Gastrocnemius medialis (tissue), 4 donors: ENCODE measurements around the gene ING1. TPM values are rescaled to one million over a fixed set of nuclear protein-coding genes. Genes with fewer than 3 reads are reported as not detected.

Source experiments
- ATAC-seq, 2 donors: fragments of 150-250 bp; one replicate each; pipeline ENCODE4 v1.9.1; 2016
- DNase-seq, 2 donors: peaks; one replicate each; pipeline ENCODE4 v3.0.0-alpha.2; 2019
- H3K27ac ChIP-seq, 4 donors: fragments of 200-600 bp; sonication (generic); 1 replicate in 1 of 4; 2 replicates in 3 of 4; pipeline ENCODE4 v1.5.1; 2016 to 2018; ENCODE audit warnings: mild to moderate bottlenecking in 2 of 4, moderate library complexity in 1 of 4
- H3K27me3 ChIP-seq, 3 donors: fragments of 200-600 bp; sonication (generic) in 2 of 3; 1 replicate in 1 of 3; 2 replicates in 2 of 3; pipeline versions ENCODE4 v1.5.1 to v1.6.0; 2016 to 2019; ENCODE audit warnings: mild to moderate bottlenecking in 1 of 3, moderate library complexity in 1 of 3
- H3K36me3 ChIP-seq, 2 donors: fragments of 200-600 bp; sonication (generic) in 1 of 2; one replicate each; pipeline ENCODE4 v1.5.1; 2017 to 2018
- H3K4me1 ChIP-seq, 2 donors: fragments of 200-600 bp; sonication (generic) in 1 of 2; one replicate each; pipeline ENCODE4 v1.5.1; 2016 to 2017; ENCODE audit warnings: mild to moderate bottlenecking in 2 of 2
- H3K4me3 ChIP-seq, 4 donors: fragments of 200-600 bp; sonication (generic) in 3 of 4; 1 replicate in 1 of 4; 2 replicates in 3 of 4; pipeline ENCODE4 v1.5.1; 2016 to 2019; ENCODE audit warnings: mild to moderate bottlenecking in 2 of 4
- H3K9me3 ChIP-seq, 3 donors: fragments of 200-600 bp; sonication (generic) in 2 of 3; 1 replicate in 1 of 3; 2 replicates in 2 of 3; pipeline ENCODE4 v1.5.1; 2016 to 2019
- CTCF ChIP-seq, 5 experiments: fragments of 450-650 bp in 3 of 5; fragments of 200-600 bp in 2 of 5; sonication (generic) in 2 of 5; IDR thresholded peaks in 4 of 5; conservative IDR thresholded peaks in 1 of 5; 1 replicate in 4 of 5; 2 replicates in 1 of 5; pipeline ENCODE4 v1.5.1; 2016 to 2019; ENCODE audit warnings: antibody characterized with exemption in 5 of 5, mild to moderate bottlenecking in 3 of 5, moderate library complexity in 3 of 5
- POLR2A ChIP-seq, 2 donors: fragments of 450-650 bp; IDR thresholded peaks; one replicate each; pipeline ENCODE4 v1.6.1; 2017; ENCODE audit warnings: antibody characterized with exemption in 2 of 2, mild to moderate bottlenecking in 2 of 2, moderate library complexity in 2 of 2
- in situ Hi-C, 4 donors: fragments of 200-750 bp; cut with MboI; loops; one replicate each; pipeline versions ENCODE4 v1.15.0 to v1.8.0; 2017; ENCODE audit warnings: low sequenced_read_pairs in 4 of 4
- intact Hi-C: fragments of 100-400 bp; cut with DNase I; formaldehyde crosslinking; loops from one replicate; pipeline ENCODE4 v1.15.1; 2023; ENCODE audit warnings: low total_unique reads
- total RNA-seq, 4 donors: library from RNA; depleted of rRNA; stranded (reverse); fragments of >200 nt; gene quantifications; one replicate each; pipeline versions ENCODE4 v1.1.0 to v1.2.3, GENCODE V29; 2016

Gene ING1
- total RNA-seq, 4 donors from 2014 or later: 5.9 to 18.2 (median 13.5) TPM

- DNase-seq: no peak
- in situ Hi-C loops: no loop called here
- H3K36me3 ChIP-seq: no peaks in the 10 kb centered on the region
- H3K4me1 ChIP-seq: no peaks in the 10 kb centered on the region
- no peak for ATAC-seq
- intact Hi-C loops: no loop called here
- H3K9me3 ChIP-seq: no peaks in the 10 kb centered on the region
- H3K4me3 ChIP-seq: no peak overlapping the region
- TF ChIP-seq POLR2A (IDR thresholded peaks at IDR 0.05) (no peak), CTCF (IDR thresholded peaks at IDR 0.05 in 4 of 5, conservative IDR thresholded peaks at IDR 0.05 in 1 of 5) (no peak)
- no peaks in the 10 kb centered on the region for H3K27me3 ChIP-seq
- H3K27ac ChIP-seq: no peak overlapping the region
Measured at GRCh38 chr13:110743687-110744086, 30.2 kb downstream of the ING1 start.

GRCh38 chr13:110746438-110746837 is 32.9 kb downstream of the ING1 start:
- Histone ChIP-seq H3K27ac (no peak overlapping the region), H3K4me1 (no peaks in the 10 kb centered on the region), H3K4me3 (no peak overlapping the region), H3K9me3 (no peaks in the 10 kb centered on the region), H3K27me3 (no peaks in the 10 kb centered on the region), H3K36me3 (no peaks in the 10 kb centered on the region)
- in situ Hi-C loops: no loop called here
- DNase-seq (no peak), ATAC-seq (no peak)
- no peak for TF ChIP-seq CTCF (IDR thresholded peaks at IDR 0.05 in 4 of 5, conservative IDR thresholded peaks at IDR 0.05 in 1 of 5)
- no peak for TF ChIP-seq POLR2A (IDR thresholded peaks at IDR 0.05)
- intact Hi-C loops: no loop called here

GRCh38 chr13:110748271-110748670 is 34.8 kb downstream of the ING1 start:
- Histone ChIP-seq H3K4me1 (no peaks in the 10 kb centered on the region), H3K27me3 (no peaks in the 10 kb centered on the region), H3K36me3 (no peaks in the 10 kb centered on the region), H3K27ac (no peak overlapping the region), H3K9me3 (no peaks in the 10 kb centered on the region), H3K4me3 (no peak overlapping the region)
- ATAC-seq (no peak), DNase-seq (no peak)
- in situ Hi-C loops: no loop called here
- no peak for TF ChIP-seq CTCF (IDR thresholded peaks at IDR 0.05 in 4 of 5, conservative IDR thresholded peaks at IDR 0.05 in 1 of 5)
- no peak for TF ChIP-seq POLR2A (IDR thresholded peaks at IDR 0.05)
- intact Hi-C loops: no loop called here

GRCh38 chr13:110756219-110756631 is 42.7 kb downstream of the ING1 start:
- no peaks in the 10 kb centered on the region for H3K36me3 ChIP-seq
- H3K27ac ChIP-seq: no peak overlapping the region
- H3K9me3 ChIP-seq: no peaks in the 10 kb centered on the region
- no peaks in the 10 kb centered on the region for H3K4me1 ChIP-seq
- intact Hi-C loops (no loop called here), in situ Hi-C loops (no loop called here)
- no peaks in the 10 kb centered on the region for H3K27me3 ChIP-seq
- ATAC-seq (no peak), DNase-seq (no peak)
- no peak for TF ChIP-seq CTCF (IDR thresholded peaks at IDR 0.05 in 4 of 5, conservative IDR thresholded peaks at IDR 0.05 in 1 of 5)
- no peak for TF ChIP-seq POLR2A (IDR thresholded peaks at IDR 0.05)
- no peak overlapping the region for H3K4me3 ChIP-seq

- no peak for TF ChIP-seq POLR2A (IDR thresholded peaks at IDR 0.05)
- TF ChIP-seq CTCF (IDR thresholded peaks at IDR 0.05 in 4 of 5, conservative IDR thresholded peaks at IDR 0.05 in 1 of 5): no peak
- intact Hi-C loops: no loop called here
- in situ Hi-C loops: no loop called here
- Histone ChIP-seq H3K36me3 (no peaks in the 10 kb centered on the region), H3K27ac (no peak overlapping the region), H3K4me3 (no peak overlapping the region), H3K27me3 (no peaks in the 10 kb centered on the region), H3K9me3 (no peaks in the 10 kb centered on the region), H3K4me1 (no peaks in the 10 kb centered on the region)
- ATAC-seq: no peak
- no peak for DNase-seq
Measured at GRCh38 chr13:110757296-110757695, 43.8 kb downstream of the ING1 start.
